Lower lobe of right lung (tissue), 2 donors: ENCODE results near the gene PAF1. TPM values are rescaled to one million over a fixed set of nuclear protein-coding genes. Genes with fewer than 3 reads are reported as not detected.
A peak's percentile ranks its signal among the peaks of the same experiment; 100 is the strongest.
"Not testable (repeated sequence)": the region's sequence is repeated elsewhere in the genome, so short reads cannot be mapped to it uniquely, and the experiment has no call there.

ENCODE experiments used
- ATAC-seq, 2 donors: fragments of 200-7000 bp; cut with Tn5 transposase; one replicate each; pipeline ENCODE4 v1.9.1; 2020 to 2022; ENCODE audit warnings: mild to moderate bottlenecking in 2 of 2, moderate library complexity in 2 of 2
- DNase-seq: peaks from one replicate; pipeline ENCODE4 v3.0.0-alpha.2; 2020
- H3K27ac ChIP-seq: fragments of 200-600 bp; one replicate; pipeline ENCODE4 v1.8.0; 2022
- H3K27me3 ChIP-seq: fragments of 200-600 bp; one replicate; pipeline ENCODE4 v1.8.0; 2022; ENCODE audit warnings: low read depth
- H3K36me3 ChIP-seq: fragments of 200-600 bp; one replicate; pipeline ENCODE4 v1.8.0; 2022; ENCODE audit warnings: mild to moderate bottlenecking
- H3K4me1 ChIP-seq: fragments of 200-600 bp; one replicate; pipeline ENCODE4 v1.8.0; 2022
- H3K4me3 ChIP-seq: fragments of 200-600 bp; one replicate; pipeline ENCODE4 v1.8.0; 2022; ENCODE audit warnings: mild to moderate bottlenecking
- H3K9me3 ChIP-seq: fragments of 200-600 bp; one replicate; pipeline ENCODE4 v1.8.0; 2022
- CTCF ChIP-seq: fragments of 200-600 bp; IDR thresholded peaks from one replicate; pipeline ENCODE4 v1.8.0; 2022; ENCODE audit warnings: antibody characterized with exemption, mild to moderate bottlenecking
- intact Hi-C: fragments of 100-400 bp; cut with DNase I; formaldehyde crosslinking; loops from one replicate; pipeline ENCODE4 v1.11.0; 2022
- microRNA-seq: library from miRNA; unstranded; fragments of <30 nt; microRNA quantifications from one replicate; pipeline ENCODE4 v1.2.0, GENCODE V29; 2020; ENCODE audit warnings: borderline number of aligned reads
- total RNA-seq: library from RNA; stranded (reverse); fragmentation: NEBNext Ultra II Directional; extraction: Animal tissue kit (Norgen Biotek cat#: 25700); gene quantifications from one replicate; pipeline ENCODE4 v1.2.1, GENCODE V29; 2021
- donor health status: DM: no; HTN: yes; CAD: no; lungs with severe emphysema.

The PAF1 gene
- total RNA-seq, 1 donor from 2014 or later = 33.7 TPM

GRCh38 chr19:39341129-39341718 is 49.7 kb downstream of the PAF1 start:
- H3K27ac ChIP-seq = peak overlapping the region; percentile 80
- H3K36me3 ChIP-seq = no peaks in the 10 kb centered on the region
- ATAC-seq = peak; percentile 1 to 20
- H3K27me3 ChIP-seq = no peaks in the 10 kb centered on the region
- DNase-seq = peak; percentile 59
- intact Hi-C loops = no loop called here
- peak overlapping the region; percentile 71 for H3K4me3 ChIP-seq
- TF ChIP-seq CTCF = no peak
- H3K4me1 ChIP-seq = peaks cover 54% of the 10 kb centered on the region
- H3K9me3 ChIP-seq = no peaks in the 10 kb centered on the region

- H3K4me1 ChIP-seq = peaks cover 45% of the 10 kb centered on the region
- peak overlapping the region; percentile 80 for H3K27ac ChIP-seq
- H3K27me3 ChIP-seq, H3K9me3 ChIP-seq, intact Hi-C loops, ATAC-seq, H3K36me3 ChIP-seq, DNase-seq: not testable (repeated sequence)
- peak overlapping the region; percentile 2 for H3K4me3 ChIP-seq
These were observed 50.8 kb downstream of the PAF1 start for GRCh38 chr19:39340156-39340555.

GRCh38 chr19:39339674-39340073 is 51.2 kb downstream of the PAF1 start:
- H3K9me3 ChIP-seq = no peaks in the 10 kb centered on the region
- ATAC-seq (no peak), DNase-seq (no peak)
- no peaks in the 10 kb centered on the region for H3K27me3 ChIP-seq
- no peaks in the 10 kb centered on the region for H3K36me3 ChIP-seq
- intact Hi-C loops = no loop called here
- H3K4me1 ChIP-seq = peaks cover 41% of the 10 kb centered on the region
- H3K4me3 ChIP-seq = no peak overlapping the region
- no peak for TF ChIP-seq CTCF
- H3K27ac ChIP-seq = no peak overlapping the region

- peaks cover 29% of the 10 kb centered on the region for H3K4me1 ChIP-seq
- H3K36me3 ChIP-seq = peaks cover 5% of the 10 kb centered on the region
- DNase-seq (no peak), ATAC-seq (no peak)
- intact Hi-C loops = no loop called here
- H3K27ac ChIP-seq = peak overlapping the region; percentile 90
- no peaks in the 10 kb centered on the region for H3K9me3 ChIP-seq
- H3K4me3 ChIP-seq = no peak overlapping the region
- no peaks in the 10 kb centered on the region for H3K27me3 ChIP-seq
- no peak for TF ChIP-seq CTCF
These were observed 54.4 kb downstream of the PAF1 start for GRCh38 chr19:39336483-39336882.

Small RNA genes within 50 kb of the gene (microRNA-seq; reads per million reads assigned to microRNA genes)
- not detected for gene MIR4530

Other genes with a start within 250 kb of the PAF1 start
- gene NCCRP1, start 194.1 kb downstream of the PAF1 start, total RNA-seq = 0.86 TPM
- not detected for gene SYCN, start 186.8 kb downstream of the PAF1 start, total RNA-seq
- gene IFNL3, start 146.1 kb downstream of the PAF1 start, total RNA-seq = not detected
- not detected for gene IFNL4, start 142.2 kb downstream of the PAF1 start, total RNA-seq
- not detected for gene IFNL2, start 122.7 kb downstream of the PAF1 start, total RNA-seq
- not detected for gene IFNL1, start 94.7 kb downstream of the PAF1 start, total RNA-seq
- gene LRFN1, start 70.2 kb downstream of the PAF1 start, total RNA-seq = 2.1 TPM
- 149 TPM for gene GMFG, start 55.1 kb downstream of the PAF1 start, total RNA-seq
- gene SAMD4B, start 48.7 kb downstream of the PAF1 start, total RNA-seq = 74.4 TPM
- gene MED29, start 272 bp upstream of the PAF1 start, total RNA-seq = 33.1 TPM
- gene ZFP36, start 15.7 kb upstream of the PAF1 start, total RNA-seq = 208 TPM
- 24.7 TPM for gene PLEKHG2, start 21.6 kb upstream of the PAF1 start, total RNA-seq
- 1,586 TPM for gene RPS16, start 44.8 kb upstream of the PAF1 start, total RNA-seq
- 108 TPM for gene SUPT5H, start 54.5 kb upstream of the PAF1 start, total RNA-seq
- gene TIMM50, start 89.7 kb upstream of the PAF1 start, total RNA-seq = 44.0 TPM
- gene DLL3, start 107.8 kb upstream of the PAF1 start, total RNA-seq = not detected
- gene SELENOV, start 124.0 kb upstream of the PAF1 start, total RNA-seq = not detected
- 3.7 TPM for gene EID2B, start 141.7 kb upstream of the PAF1 start, total RNA-seq
- 12.8 TPM for gene EID2, start 149.1 kb upstream of the PAF1 start, total RNA-seq
- not detected for gene LGALS13, start 211.4 kb upstream of the PAF1 start, total RNA-seq